Natural killer cell (primary cell): ENCODE data around the gene BAIAP3. TPM values are rescaled to one million over a fixed set of nuclear protein-coding genes. Genes with fewer than 3 reads are reported as not detected.

Experiments used
- ATAC-seq, 3 donors: fragments of 150-1000 bp in 2 of 3; fragments of 200-7000 bp in 1 of 3; cut with Tn5 transposase; 1 replicate in 1 of 3; 2 replicates in 2 of 3; pipeline ENCODE4 v1.10.0; 2021; ENCODE audit warnings: mild to moderate bottlenecking in 2 of 3, moderate library complexity in 2 of 3
- DNase-seq, 2 donors: peaks; one replicate each; pipeline versions ENCODE4 v3.0.0 to v3.0.0-alpha.2; 2013 to 2021; ENCODE audit warnings: mixed read lengths in 1 of 2
- H3K27ac ChIP-seq: one replicate; pipeline ENCODE4 v1.5.1; 2013; ENCODE audit warnings: mild to moderate bottlenecking, low read length
- H3K27me3 ChIP-seq: one replicate; pipeline ENCODE4 v1.6.1; 2013; ENCODE audit warnings: low read length; ENCODE audit not compliant: control insufficient read depth, insufficient read depth
- H3K36me3 ChIP-seq: one replicate; pipeline ENCODE4 v1.6.1; 2013; ENCODE audit warnings: low read length; ENCODE audit not compliant: control insufficient read depth, insufficient read depth
- H3K4me1 ChIP-seq: one replicate; pipeline ENCODE4 v1.6.1; 2013; ENCODE audit warnings: low read length; ENCODE audit not compliant: control insufficient read depth, insufficient read depth
- H3K4me3 ChIP-seq: one replicate; pipeline ENCODE4 v1.5.1; 2013; ENCODE audit warnings: low read length
- H3K9me3 ChIP-seq: one replicate; pipeline ENCODE4 v1.6.1; 2013; ENCODE audit warnings: low read length; ENCODE audit not compliant: control insufficient read depth, insufficient read depth
- H3K27ac Mint-ChIP-seq, 2 donors: one replicate each; pipeline ENCODE4 v1.8.0; 2022; ENCODE audit warnings: mild to moderate bottlenecking in 2 of 2, mixed read lengths in 2 of 2, moderate library complexity in 1 of 2
- H3K27me3 Mint-ChIP-seq, 2 donors: one replicate each; pipeline ENCODE4 v1.8.0; 2022; ENCODE audit warnings: low read depth in 2 of 2, mixed read lengths in 2 of 2
- H3K36me3 Mint-ChIP-seq: one replicate; pipeline ENCODE4 v1.8.0; 2022; ENCODE audit warnings: mixed read lengths
- H3K4me1 Mint-ChIP-seq, 2 donors: one replicate each; pipeline ENCODE4 v1.8.0; 2022; ENCODE audit warnings: mixed read lengths in 2 of 2
- H3K4me3 Mint-ChIP-seq: one replicate; pipeline ENCODE4 v1.8.0; 2022; ENCODE audit warnings: mild to moderate bottlenecking, moderate library complexity, mixed read lengths
- H3K9me3 Mint-ChIP-seq, 2 donors: one replicate each; pipeline ENCODE4 v1.8.0; 2022; ENCODE audit warnings: mixed read lengths in 2 of 2
- WGBS: methylation state at CpG from one replicate; pipeline ENCODE4 v1.1.7; 2013; ENCODE audit warnings: missing lambda C conversion rate; ENCODE audit not compliant: insufficient coverage; 5-methylcytosine and 5-hydroxymethylcytosine counted together
- intact Hi-C: fragments of 100-400 bp; cut with micrococcal nuclease; formaldehyde crosslinking; loops from one replicate; pipeline ENCODE4 v1.14.2; 2022
- total RNA-seq, 4 donors: library from RNA; stranded (reverse); fragments of 120-200 nt in 1 of 4; gene quantifications; one replicate each; pipeline versions ENCODE4 v1.2.3 to v1.2.4, GENCODE V29; 2013 to 2022
- TF ChIP-seq, protein P1 (sequence below): fragments of 200-600 bp; IDR thresholded peaks from one replicate; pipeline ENCODE4 v1.8.0; 2022; ENCODE audit warnings: antibody characterized with exemption

The BAIAP3 gene
- total RNA-seq, 3 donors from 2014 or later (not counting 1 experiment from before 2014, with no cell fraction given): 17.7 to 21.7 (median 19.9) TPM

DNA sequence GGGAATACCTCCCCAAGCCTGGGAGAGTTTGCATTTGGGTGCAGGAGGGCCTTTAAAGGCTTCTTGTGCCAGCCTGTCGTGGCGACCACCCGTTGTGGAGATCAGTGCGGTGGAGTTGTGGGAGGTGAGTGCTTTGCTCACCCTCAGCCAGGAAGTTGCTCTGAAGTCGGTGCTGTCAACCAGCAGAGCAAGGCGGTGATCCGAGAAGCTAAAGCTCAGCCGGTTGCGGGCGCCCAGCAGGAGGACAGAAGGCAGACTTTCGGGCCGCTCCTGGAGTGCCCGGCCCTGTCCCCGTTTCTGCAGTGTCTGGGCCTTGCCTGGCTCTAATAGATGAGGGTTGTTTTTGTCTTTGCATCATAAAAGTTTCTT is 22.6 kb upstream of the BAIAP3 start:
- no peaks in the 10 kb centered on the region for H3K9me3 Mint-ChIP-seq
- H3K27me3 Mint-ChIP-seq: no peaks in the 10 kb centered on the region
- intact Hi-C loops: loop anchor here (2.0 kb wide), 1 partner anchor 20 kb away; no protein-coding TSS in a partner anchor
- ATAC-seq: no peak
- DNase-seq: peak in 1 of 2 donors; percentile 57
- peak overlapping the region; percentile 95 to 96 for H3K27ac Mint-ChIP-seq
- TF ChIP-seq, protein P1, sequence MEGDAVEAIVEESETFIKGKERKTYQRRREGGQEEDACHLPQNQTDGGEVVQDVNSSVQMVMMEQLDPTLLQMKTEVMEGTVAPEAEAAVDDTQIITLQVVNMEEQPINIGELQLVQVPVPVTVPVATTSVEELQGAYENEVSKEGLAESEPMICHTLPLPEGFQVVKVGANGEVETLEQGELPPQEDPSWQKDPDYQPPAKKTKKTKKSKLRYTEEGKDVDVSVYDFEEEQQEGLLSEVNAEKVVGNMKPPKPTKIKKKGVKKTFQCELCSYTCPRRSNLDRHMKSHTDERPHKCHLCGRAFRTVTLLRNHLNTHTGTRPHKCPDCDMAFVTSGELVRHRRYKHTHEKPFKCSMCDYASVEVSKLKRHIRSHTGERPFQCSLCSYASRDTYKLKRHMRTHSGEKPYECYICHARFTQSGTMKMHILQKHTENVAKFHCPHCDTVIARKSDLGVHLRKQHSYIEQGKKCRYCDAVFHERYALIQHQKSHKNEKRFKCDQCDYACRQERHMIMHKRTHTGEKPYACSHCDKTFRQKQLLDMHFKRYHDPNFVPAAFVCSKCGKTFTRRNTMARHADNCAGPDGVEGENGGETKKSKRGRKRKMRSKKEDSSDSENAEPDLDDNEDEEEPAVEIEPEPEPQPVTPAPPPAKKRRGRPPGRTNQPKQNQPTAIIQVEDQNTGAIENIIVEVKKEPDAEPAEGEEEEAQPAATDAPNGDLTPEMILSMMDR: no peak
- WGBS: under 1% methylated on average over 14 of the region's 14 CpGs
- H3K4me1 ChIP-seq: peaks cover 49% of the 10 kb centered on the region
- peaks cover 28 to 45% of the 10 kb centered on the region in 2 donors for H3K4me1 Mint-ChIP-seq
- peak overlapping the region; percentile 57 for H3K4me3 ChIP-seq
- no peaks in the 10 kb centered on the region for H3K27me3 ChIP-seq
- no peaks in the 10 kb centered on the region for H3K36me3 Mint-ChIP-seq
- peaks cover 29% of the 10 kb centered on the region for H3K36me3 ChIP-seq
- H3K27ac ChIP-seq: peak overlapping the region; percentile 64
- peak overlapping the region; percentile 96 for H3K4me3 Mint-ChIP-seq
- H3K9me3 ChIP-seq: no peaks in the 10 kb centered on the region

- H3K36me3 Mint-ChIP-seq: no peaks in the 10 kb centered on the region
- WGBS: 22% methylated on average over 13 of the region's 13 CpGs
- DNase-seq: no peak
These were observed 22.2 kb upstream of the BAIAP3 start for GRCh38 chr16:1311212-1311737.

GRCh38 chr16:1311738-1312466 is 21.5 kb upstream of the BAIAP3 start:
- TF ChIP-seq, protein P1: no peak
- H3K27me3 Mint-ChIP-seq: no peaks in the 10 kb centered on the region

More at GRCh38 chr16:1311212-1311737, 22.2 kb upstream of the BAIAP3 start:
- peak overlapping the region; percentile 95 to 96 for H3K27ac Mint-ChIP-seq
- Histone ChIP-seq H3K4me3 (peak overlapping the region; percentile 57), H3K27me3 (no peaks in the 10 kb centered on the region), H3K27ac (peak overlapping the region; percentile 64), H3K36me3 (peaks cover 33% of the 10 kb centered on the region), H3K4me1 (peaks cover 49% of the 10 kb centered on the region), H3K9me3 (no peaks in the 10 kb centered on the region)
- TF ChIP-seq, protein P1: no peak
- H3K4me3 Mint-ChIP-seq: peak overlapping the region; percentile 96
- no peaks in the 10 kb centered on the region for H3K27me3 Mint-ChIP-seq
- H3K9me3 Mint-ChIP-seq: no peaks in the 10 kb centered on the region
- ATAC-seq: no peak
- peaks cover 28 to 43% of the 10 kb centered on the region in 2 donors for H3K4me1 Mint-ChIP-seq
- intact Hi-C loops: loop anchor here (2.0 kb wide), 1 partner anchor 20 kb away; no protein-coding TSS in a partner anchor

More at GRCh38 chr16:1311738-1312466, 21.5 kb upstream of the BAIAP3 start:
- peaks cover 28 to 40% of the 10 kb centered on the region in 2 donors for H3K4me1 Mint-ChIP-seq
- no peaks in the 10 kb centered on the region for H3K27me3 ChIP-seq
- H3K4me1 ChIP-seq: peaks cover 49% of the 10 kb centered on the region
- no peak for DNase-seq
- no peaks in the 10 kb centered on the region for H3K36me3 Mint-ChIP-seq
- intact Hi-C loops: loop anchor here (2.0 kb wide), 1 partner anchor 19 kb away; no protein-coding TSS in a partner anchor
- H3K27ac Mint-ChIP-seq: peak overlapping the region; percentile 95 to 96
- H3K36me3 ChIP-seq: peaks cover 39% of the 10 kb centered on the region
- H3K4me3 ChIP-seq: peak overlapping the region; percentile 57
- H3K9me3 Mint-ChIP-seq: no peaks in the 10 kb centered on the region
- H3K4me3 Mint-ChIP-seq: peak overlapping the region; percentile 96
- ATAC-seq: no peak
- peak overlapping the region; percentile 64 for H3K27ac ChIP-seq
- WGBS: 43% methylated on average over 35 of the region's 35 CpGs
- H3K9me3 ChIP-seq: no peaks in the 10 kb centered on the region
